Neural progenitor cell (in vitro differentiated cells): Measurements from ENCODE around the gene CYP1A2.

Experiments
- EZH2 ChIP-seq: fragments of 200-600 bp; sonication (generic); IDR thresholded peaks from 2 replicates; pipeline ENCODE4 v1.6.1; 2017; ENCODE audit warnings: antibody characterized with exemption, mild to moderate bottlenecking, moderate library complexity
- EZH2phosphoT487 ChIP-seq: fragments of 200-600 bp; sonication (generic); IDR thresholded peaks from 2 replicates; pipeline ENCODE4 v1.6.1; 2017; ENCODE audit warnings: antibody characterized with exemption
- TF ChIP-seq, protein P1 (sequence below): fragments of 200-600 bp; sonication (generic); IDR thresholded peaks from 2 replicates; pipeline ENCODE4 v1.5.1; 2017; ENCODE audit warnings: antibody characterized with exemption, mild to moderate bottlenecking

- TF ChIP-seq, protein P1, sequence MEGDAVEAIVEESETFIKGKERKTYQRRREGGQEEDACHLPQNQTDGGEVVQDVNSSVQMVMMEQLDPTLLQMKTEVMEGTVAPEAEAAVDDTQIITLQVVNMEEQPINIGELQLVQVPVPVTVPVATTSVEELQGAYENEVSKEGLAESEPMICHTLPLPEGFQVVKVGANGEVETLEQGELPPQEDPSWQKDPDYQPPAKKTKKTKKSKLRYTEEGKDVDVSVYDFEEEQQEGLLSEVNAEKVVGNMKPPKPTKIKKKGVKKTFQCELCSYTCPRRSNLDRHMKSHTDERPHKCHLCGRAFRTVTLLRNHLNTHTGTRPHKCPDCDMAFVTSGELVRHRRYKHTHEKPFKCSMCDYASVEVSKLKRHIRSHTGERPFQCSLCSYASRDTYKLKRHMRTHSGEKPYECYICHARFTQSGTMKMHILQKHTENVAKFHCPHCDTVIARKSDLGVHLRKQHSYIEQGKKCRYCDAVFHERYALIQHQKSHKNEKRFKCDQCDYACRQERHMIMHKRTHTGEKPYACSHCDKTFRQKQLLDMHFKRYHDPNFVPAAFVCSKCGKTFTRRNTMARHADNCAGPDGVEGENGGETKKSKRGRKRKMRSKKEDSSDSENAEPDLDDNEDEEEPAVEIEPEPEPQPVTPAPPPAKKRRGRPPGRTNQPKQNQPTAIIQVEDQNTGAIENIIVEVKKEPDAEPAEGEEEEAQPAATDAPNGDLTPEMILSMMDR: no peak
- TF ChIP-seq EZH2phosphoT487 (no peak), EZH2 (no peak)
These were observed 14.8 kb downstream of the CYP1A2 start for GRCh38 chr15:74763416-74763815.
